ENCODE data around the gene TBX15.

The TBX15 gene

GRCh38 chr1:118984722-118985639 is 3.2 kb downstream of the TBX15 start:
- no peak for DNase-seq (ENCODE audit: low spot score)

- no peak for DNase-seq (ENCODE audit: low spot score)
Measured at GRCh38 chr1:118984086-118984721, 3.9 kb downstream of the TBX15 start.

- no peak for DNase-seq (ENCODE audit: low spot score)
Measured at GRCh38 chr1:118983558-118984041, 4.5 kb downstream of the TBX15 start.

- no peak for DNase-seq (ENCODE audit: low spot score)
Measured at GRCh38 chr1:118982821-118983557, 5.2 kb downstream of the TBX15 start.

- no peak for DNase-seq (ENCODE audit: low spot score)
Measured at GRCh38 chr1:118982266-118982665, 5.9 kb downstream of the TBX15 start.

- DNase-seq (ENCODE audit: low spot score), result no peak
Measured at GRCh38 chr1:118981436-118981835, 6.7 kb downstream of the TBX15 start.

GRCh38 chr1:118979754-118980575 is 8.2 kb downstream of the TBX15 start:
- DNase-seq (ENCODE audit: low spot score), result no peak

GRCh38 chr1:118978914-118979701 is 9.0 kb downstream of the TBX15 start:
- no peak for DNase-seq (ENCODE audit: low spot score)

- no peak for DNase-seq (ENCODE audit: low spot score)
Measured at GRCh38 chr1:118977600-118977999, 10.5 kb downstream of the TBX15 start.

- no peak for DNase-seq (ENCODE audit: low spot score)
Measured at GRCh38 chr1:118974661-118975060, 13.5 kb downstream of the TBX15 start.

GRCh38 chr1:118973531-118974137 is 14.5 kb downstream of the TBX15 start:
- DNase-seq (ENCODE audit: low spot score), result no peak

- DNase-seq (ENCODE audit: low spot score), result no peak
Measured at GRCh38 chr1:118973032-118973431, 15.1 kb downstream of the TBX15 start.

GRCh38 chr1:118970451-118970850 is 17.7 kb downstream of the TBX15 start:
- DNase-seq (ENCODE audit: low spot score), result no peak

GRCh38 chr1:118963456-118964430 is 24.4 kb downstream of the TBX15 start:
- no peak for DNase-seq (ENCODE audit: low spot score)

- no peak for DNase-seq (ENCODE audit: low spot score)
Measured at GRCh38 chr1:118963138-118963455, 25.0 kb downstream of the TBX15 start.

- no peak for DNase-seq (ENCODE audit: low spot score)
Measured at GRCh38 chr1:118961156-118961555, 27.0 kb downstream of the TBX15 start.

- DNase-seq (ENCODE audit: low spot score), result no peak
Measured at GRCh38 chr1:118960567-118961136, 27.5 kb downstream of the TBX15 start.

GRCh38 chr1:118960026-118960561 is 28.0 kb downstream of the TBX15 start:
- DNase-seq (ENCODE audit: low spot score), result no peak

Measured in D341Med (cell line).